Hematopoietic multipotent progenitor cell treated with erythropoietin and hydrocortisone succinate and interleukin-3 and kit ligand, for 6 days (in vitro differentiated cells): ENCODE data around the gene DDX27.
"Not testable (repeated sequence)": the region's sequence is repeated elsewhere in the genome, so short reads cannot be mapped to it uniquely, and the experiment has no call there.

ENCODE experiments used
- DNase-seq: peaks from one replicate; pipeline ENCODE4 v3.0.0-alpha.2; 2015

The DDX27 gene, protein sequence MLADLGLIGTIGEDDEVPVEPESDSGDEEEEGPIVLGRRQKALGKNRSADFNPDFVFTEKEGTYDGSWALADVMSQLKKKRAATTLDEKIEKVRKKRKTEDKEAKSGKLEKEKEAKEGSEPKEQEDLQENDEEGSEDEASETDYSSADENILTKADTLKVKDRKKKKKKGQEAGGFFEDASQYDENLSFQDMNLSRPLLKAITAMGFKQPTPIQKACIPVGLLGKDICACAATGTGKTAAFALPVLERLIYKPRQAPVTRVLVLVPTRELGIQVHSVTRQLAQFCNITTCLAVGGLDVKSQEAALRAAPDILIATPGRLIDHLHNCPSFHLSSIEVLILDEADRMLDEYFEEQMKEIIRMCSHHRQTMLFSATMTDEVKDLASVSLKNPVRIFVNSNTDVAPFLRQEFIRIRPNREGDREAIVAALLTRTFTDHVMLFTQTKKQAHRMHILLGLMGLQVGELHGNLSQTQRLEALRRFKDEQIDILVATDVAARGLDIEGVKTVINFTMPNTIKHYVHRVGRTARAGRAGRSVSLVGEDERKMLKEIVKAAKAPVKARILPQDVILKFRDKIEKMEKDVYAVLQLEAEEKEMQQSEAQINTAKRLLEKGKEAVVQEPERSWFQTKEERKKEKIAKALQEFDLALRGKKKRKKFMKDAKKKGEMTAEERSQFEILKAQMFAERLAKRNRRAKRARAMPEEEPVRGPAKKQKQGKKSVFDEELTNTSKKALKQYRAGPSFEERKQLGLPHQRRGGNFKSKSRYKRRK

DNA sequence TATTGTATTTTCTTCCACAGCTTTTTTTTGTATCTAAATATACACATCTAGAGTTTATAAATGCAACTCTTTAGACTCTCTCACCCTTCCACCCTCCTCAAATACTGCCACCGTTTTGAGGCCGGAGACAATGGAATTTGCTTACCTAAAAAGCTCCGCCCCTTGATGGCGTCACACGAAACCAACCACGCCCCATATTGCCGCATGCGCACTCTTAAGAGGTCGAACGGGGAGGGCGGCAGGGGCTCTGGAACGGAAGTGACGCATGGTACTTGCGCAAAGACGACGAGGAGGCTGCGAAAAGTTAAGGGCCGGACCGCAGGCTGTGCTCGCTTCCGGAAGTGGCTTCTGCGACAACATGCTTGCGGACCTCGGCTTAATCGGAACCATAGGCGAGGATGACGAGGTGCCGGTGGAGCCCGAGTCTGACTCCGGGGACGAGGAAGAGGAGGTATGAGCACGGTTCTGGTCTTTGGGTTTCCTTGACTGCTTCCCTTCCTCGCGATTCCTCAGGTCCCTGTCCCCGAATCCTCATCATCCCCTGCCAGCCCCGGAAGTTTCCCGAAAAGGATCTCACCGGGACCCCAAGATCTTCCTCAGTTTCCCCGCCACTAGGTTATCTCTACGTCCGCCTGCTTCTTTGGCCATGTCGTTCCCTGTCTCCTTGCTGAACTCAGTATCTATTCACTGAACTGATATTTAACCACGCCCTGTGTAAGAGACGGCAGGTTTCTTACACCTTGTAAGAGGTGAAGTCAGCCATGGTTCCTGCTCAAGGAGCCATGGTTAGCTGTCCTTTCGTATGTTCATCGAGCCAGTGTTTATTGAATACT is at the start of gene DDX27:
DDX27 (plus strand) TSS at position 326 of the 833 bp plus-strand sequence; CDS start at position 359, 33 bp downstream.
- peak; percentile 99 for DNase-seq

DNA sequence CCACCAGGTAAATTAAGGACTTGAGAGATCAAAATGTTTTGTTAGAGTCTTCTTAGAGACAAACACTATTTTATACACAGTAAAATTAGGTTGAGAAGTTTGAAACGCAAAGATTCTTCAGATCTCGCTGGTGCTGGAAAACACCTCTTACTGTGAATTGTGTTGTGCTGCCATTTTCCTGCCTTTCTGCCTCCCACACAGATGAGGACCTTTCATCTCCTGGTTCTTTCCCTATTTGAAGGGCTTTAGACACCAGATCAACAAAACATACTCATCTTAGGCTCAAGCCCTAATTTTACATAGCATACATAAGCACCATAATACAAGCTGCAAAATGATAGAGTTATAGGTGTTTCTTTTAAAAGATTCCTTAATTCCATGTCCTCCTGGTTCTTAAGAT is 49.7 kb upstream of the DDX27 start:
- DNase-seq = no peak

DNA sequence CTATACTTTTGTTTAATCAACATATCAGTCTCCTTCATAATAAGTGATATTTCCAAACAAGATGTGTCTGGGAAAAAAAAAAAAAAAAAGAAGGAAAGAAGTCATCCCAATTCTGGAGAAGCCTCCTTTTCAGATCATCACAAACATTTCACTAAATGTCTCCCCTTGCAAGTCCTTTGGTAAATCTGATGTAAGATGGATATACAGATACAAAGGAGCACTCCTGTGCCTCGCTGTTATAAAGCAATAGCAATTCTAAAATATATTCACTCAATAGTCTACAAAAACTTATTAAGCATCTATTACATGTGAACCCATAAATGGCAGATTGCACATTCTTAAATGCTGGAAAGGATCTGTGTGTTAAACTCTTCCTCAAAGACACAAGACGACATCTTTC is 48.5 kb upstream of the DDX27 start:
- DNase-seq = no peak

DNA sequence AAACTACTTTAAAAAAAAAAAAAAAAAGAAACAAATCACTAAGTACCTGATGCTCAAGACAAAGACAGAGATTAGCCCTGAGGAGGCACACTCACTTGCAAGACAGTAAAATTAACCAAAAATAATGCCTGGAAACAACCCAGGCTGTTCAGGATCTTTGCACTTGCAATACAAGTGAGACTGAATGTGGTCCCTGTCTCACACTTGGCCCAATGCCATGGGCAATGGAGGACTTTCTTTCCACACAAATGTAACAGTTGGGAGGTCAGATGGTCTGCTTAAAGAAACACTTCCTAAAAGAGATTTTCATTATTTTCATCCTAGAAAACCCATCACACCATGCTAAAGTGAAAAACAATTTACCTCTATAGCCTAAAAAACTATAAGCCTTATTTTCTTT is 47.3 kb upstream of the DDX27 start:
- DNase-seq = peak; percentile 41

DNA sequence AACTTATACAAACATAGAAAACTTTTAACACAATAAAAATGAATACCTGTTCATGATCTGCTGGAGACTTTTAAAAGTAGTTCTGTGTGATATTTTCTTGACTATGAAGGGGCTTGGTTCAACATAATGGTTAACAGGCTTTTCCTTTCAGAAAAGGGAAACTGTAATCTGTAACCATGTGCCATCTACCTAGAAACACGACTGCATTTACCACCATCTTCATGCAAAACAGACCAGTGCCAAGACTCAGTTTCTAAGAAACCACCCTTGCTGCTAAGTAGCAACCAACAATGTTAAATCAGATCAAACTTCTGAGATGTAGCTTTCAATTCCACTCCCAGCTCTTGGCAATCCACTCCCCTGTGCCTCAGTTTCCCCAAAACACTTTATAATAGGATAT is 46.8 kb upstream of the DDX27 start:
- no peak for DNase-seq

DNA sequence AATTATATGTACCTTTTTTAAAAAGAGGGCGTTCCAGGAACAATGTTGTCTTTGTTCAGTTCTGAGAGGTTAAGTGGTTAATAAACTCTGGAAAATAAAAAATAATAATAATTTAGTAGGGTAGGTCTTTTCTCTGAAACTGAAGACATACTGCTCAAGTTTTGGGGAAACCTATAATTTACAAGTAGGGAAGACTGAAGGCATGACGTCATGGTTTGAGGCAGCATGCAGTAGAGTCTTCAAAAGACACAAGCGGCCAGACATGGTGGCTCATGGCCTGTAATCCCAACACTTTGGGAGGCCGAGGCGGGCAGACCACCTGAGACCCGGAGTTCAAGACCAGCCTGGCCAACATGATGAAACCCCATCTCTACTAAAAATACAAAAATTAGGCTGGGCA is 45.0 kb upstream of the DDX27 start:
- no peak for DNase-seq

DNA sequence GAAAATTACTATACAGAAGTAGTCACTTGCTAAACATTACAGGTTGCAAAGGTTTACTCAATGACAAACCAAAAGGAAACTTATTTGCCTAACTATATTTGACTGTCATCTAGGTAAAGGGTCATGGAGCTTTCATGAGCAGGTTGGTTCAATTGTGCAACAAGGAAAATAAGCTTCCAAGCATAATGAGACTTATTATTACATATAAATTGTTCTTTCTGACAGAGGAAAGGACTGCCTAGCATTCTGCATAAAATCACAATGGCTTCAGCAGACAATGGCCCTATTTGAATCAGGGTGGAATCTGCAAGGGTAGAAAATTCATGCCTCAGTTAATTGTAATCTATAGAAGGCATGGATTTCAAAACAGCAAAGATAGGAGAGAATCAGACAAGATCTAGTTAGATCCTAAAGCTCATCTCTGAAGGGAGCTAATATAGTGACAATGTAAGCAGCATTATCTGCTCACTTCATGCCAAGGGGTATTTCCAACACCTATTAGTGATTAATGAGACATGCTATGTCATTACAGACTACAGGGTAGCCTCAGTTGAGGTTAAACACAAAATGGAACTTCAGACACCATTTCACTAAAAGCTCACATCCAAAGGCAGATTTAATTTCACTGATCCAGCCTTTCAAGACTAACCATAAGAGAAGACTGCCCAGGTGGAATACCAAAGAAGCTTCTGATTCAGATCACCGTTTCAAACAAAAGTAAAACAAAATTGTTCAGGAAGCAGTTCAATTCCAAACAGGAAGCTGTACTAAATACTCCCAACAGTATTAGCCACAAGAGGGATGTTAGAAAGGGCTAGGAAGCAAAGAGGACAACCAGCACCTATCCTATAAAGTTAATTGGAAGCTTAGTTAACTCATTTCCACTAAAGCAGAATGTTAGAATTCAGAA is 39.6 kb upstream of the DDX27 start:
- DNase-seq = no peak

DNA sequence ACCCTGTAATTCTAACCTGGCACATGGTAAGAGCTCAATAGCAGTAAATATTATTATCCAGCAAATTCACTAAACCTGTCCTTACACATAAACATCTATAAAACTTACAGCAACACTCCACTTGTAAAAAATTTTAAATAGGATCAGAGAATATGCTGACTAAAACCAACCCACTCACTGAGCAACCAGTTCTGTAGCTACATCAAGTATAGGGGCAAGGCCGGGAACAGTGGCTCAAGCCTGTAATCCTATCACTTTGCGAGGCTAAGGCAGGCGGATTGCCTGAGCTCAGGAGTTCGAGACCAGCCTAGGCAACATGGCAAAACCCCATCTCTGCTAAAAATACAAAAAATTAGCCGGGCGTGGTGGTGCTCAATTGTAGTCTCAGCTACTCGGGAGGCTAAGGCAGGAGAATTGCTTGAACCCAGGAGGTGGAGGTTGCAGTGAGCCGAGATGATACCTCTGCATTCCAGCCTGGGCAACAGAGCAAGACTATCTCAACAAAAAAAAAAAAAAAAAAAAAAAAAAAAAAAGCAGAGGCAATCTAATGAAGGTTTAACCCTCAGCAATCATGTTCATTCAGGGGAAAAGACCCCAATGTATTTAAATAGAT is 37.8 kb upstream of the DDX27 start:
- DNase-seq = no peak

DNA sequence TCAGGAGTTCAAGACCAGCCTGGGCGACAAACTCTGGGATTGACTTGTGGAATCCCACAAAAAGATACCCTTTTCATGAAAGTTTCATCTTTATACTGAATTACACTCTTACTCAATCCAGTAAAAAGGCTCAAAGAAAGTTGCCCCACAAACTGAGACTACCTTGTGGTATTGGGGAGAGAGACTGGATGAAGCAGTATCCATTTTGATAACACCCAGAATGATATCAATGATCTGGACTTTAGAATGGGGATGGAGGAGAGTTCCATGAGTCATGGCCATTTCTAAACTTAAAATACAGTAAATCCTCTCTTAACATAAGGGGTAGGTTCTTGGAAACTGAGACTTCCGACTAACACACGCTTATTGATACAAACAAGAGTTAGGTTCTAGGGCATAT is 35.8 kb upstream of the DDX27 start:
- DNase-seq = peak; percentile 29

DNA sequence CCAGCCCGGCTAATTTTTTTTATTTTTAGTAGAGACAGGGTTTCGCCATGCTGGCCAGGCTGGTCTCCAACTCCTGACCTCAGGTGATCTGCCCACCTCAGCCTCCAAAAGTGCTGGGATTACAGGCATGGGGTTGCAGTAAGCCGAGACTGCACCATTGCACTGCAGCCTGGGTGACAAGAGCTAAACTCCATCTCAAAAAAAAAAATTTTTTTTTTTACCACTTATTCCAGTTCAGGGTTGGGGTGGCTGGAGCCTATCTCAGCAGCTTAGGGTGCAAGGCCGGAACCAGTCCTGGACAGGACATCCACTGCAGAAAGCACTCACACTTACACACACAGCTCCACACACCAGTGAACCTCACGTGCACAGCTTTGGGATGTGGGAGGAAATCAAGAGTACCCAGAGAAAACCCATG is 35.1 kb upstream of the DDX27 start:
- DNase-seq = not testable (repeated sequence)

DNA sequence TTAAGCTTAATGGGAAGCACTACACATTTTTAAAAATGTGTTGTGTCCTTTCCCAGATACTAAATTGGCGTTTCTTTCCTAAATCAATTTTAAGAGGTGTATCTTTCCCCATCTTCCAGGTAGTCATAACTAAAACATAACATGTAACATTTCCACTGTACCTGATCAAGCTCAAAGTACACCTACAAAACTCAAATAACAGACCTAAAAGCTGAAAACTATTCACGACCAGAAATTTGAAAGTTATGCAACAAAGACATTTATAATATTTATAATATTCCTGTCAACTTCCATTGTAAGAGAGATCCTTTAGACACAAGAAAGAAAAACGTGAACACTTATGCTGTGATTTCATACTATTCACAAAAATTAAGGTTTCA is 34.5 kb upstream of the DDX27 start:
- DNase-seq = no peak

DNA sequence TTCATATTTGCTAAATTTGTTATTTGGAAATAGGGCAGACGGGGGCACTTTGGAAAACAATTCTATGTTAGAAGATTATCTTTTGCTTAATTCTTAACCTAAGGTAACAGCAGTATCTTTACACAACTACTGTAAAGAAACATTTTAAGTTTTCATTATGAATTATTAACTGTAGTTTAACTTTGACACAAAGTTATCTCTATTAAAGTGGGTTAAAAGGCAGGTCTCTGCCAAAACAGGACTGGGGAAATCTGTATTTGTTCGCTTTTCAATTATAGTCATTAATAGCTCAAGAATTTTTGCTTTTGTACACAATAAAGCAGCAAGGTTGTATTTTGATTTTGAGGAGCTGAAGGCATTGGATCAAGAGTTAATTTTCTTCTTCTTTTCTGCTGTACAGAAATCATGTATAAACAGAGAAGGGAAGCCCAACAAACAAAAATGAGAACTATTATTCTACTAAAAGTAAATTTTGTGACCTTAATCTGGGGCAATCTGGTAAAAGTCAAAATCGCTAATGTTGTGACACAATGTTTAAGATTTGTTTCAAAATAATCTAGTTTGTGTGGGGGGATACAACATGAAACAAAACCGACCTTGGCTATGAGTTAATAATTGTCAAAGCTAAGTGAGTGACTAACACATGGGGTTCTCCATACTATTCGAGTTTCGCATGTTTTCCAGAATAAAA is 34.0 kb upstream of the DDX27 start:
- DNase-seq = no peak

DNA sequence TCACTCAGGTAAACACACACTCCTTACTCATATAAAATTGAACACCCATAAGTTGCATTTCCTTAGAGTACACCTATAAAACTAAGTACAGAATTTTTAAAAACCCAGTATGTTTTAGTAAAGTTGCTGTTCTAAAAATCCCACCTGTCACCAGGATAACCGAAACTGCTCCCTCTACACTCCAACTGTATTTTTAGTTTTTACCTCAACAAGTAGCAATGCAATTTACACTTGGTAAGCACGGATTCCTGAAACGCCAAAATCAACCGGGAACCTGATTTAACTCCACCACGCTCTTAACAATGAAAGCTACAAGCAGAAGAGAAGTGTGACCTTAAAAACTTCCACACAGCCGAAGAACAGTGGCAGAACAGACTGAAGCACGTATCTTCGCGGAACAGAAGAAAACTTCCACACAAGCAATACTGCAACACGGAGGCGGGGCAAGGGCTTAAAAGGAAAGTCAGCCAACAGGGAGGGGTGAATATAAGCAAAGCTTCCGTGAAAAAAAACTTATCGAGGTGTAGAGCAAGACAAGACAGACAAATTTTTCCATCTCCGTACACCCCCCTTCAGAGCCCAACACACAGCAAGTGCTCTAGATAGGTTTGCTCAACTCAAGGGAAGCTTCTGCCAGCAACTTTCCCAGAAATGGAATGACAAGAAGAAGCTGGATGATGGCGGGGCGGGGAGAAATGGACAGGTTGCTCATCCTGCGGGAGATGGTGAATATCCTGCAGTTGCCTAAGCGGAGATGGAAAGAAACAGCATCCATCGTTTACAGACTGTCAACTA is 32.5 kb upstream of the DDX27 start:
- DNase-seq = peak; percentile 91

DNA sequence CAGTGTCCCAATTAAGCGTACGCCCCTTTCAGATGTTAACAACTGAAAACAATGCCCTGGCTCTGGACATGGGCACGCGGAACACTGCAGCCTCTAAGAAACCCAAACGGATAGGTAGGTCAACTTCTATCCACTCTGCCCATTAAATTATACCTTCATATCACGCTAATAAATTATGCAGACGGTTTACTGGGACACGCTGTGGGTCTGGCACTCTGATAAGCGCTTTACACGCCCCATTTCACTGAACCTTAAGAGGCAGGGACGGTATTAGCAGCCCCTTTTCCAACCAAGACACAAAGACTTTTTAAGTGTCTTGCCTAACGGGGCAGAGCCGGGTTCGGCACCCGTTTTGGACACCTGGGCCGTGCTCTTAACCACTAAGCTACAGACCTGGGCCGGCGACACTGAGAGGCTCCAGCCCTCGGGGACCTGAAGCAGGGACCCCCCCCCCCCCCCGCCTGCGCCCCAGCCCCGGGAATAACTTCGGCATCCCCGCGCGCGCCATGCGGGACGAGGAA is 31.8 kb upstream of the DDX27 start:
- peak; percentile 91 for DNase-seq

DNA sequence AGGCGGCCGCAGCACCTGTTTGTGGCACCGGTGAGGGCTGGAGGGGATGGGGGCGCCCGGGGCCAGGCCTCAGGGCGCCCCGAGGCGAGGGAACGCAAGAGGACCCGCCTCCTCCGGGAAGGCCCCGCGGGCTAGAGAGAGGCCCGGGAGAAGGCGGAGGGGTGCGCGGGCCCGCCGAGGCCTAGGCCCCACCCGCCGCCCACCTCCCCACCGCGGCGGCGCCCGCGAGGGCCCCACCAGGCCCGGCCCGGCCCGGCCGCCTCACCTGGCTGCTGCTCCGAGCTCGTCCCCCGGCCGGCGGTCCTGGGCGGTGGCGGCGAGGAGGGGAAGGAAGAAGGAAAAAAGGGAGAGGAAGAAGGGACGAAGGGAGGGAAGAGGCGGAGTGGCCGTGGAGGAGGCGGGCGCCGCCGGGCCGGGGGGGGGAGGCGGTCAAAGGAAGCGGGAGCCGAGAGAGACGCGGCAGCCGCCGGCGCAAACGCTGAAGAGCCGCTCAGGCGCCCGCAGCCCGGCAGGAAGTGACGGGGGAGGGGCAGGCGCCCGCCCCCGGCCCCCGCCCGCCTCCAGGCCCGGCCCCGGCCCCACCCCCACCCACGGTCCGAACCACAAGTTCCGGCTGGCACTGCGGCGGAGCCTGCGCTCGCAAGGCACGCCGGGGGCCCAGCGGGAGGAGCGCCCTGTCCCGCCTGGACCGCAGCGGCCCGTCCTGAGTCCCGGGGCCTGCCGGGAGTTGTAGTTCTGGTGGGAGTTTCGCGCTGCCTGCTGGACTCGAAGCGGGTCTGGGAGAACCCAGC is 31.2 kb upstream of the DDX27 start, which contains the start of gene STAU1:
STAU1 (minus strand) TSS at position 484 of the 791 bp plus-strand sequence. CDS start 22,133 bp downstream, outside the sequence.
- peak; percentile 97 for DNase-seq

DNA sequence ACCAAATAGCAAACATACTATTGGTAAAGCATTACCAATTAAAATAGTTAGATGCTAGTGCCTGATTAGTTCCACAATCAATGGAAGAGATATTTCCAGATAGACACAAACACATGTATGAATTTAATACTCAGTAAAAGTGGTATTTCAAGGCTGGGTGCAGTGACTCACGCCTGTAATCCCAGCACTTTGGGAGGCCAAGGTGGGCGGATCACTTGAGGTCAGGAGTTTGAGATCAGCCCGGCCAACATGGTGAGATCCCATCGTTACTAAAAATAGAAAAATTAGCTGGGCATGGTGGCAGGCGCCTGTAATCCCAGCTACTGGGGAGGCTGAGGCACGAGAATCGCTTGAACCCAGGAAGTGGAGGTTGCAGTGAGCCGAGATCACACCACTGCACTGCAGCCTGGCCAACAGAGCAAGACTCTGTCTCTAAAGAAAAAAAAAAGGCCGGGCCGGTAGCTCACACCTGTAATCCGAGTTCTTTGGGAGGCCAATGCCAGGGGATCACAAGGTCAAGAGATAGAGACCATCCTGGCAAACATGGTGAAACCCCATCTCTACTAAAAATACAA is 26.2 kb upstream of the DDX27 start:
- not testable (repeated sequence) for DNase-seq

DNA sequence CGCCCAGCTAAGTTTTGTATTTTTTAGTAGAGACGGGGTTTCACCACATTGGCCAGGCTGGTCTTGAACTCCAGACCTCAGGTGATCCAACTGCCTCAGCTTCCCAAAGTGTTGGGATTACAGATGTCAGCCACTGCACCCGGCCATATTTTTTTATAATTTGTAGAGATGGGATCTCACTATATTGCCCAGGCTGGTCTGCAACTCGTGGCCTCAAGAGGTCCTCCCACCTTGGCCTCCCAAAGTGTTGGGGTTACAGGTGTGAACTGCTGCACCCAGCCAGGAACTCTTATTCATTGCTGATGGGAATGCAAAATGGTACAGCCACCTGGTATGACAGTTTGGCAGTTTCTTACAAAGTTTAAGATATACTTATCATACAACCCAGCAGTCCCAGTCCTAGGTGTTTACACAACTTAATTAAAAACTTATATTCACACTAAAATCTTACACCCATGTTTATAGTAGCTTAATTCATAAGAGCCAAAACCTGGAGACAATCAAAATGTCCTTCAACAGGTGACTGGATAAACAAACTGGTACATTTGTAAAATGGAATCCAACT is 19.4 kb upstream of the DDX27 start:
- no peak for DNase-seq

DNA sequence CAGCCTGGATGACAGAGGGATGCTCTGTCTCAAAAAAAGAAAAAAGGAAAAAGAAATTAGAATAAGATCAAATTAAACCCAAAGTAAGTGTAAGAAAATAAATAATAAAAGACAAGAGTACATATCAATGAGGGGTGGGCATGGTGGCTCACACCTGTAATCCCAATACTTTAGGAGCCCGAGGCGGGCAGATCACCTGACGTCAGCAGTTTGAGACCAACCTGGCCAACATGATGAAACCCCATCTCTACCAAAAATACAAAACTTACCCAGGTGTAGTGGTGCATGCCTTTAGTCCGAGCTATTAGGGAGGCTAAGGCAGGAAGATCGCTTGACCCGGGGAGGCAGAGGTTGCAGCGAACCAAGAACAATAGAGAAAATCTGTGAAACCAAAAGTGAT is 16.2 kb upstream of the DDX27 start:
- DNase-seq = no peak
